ENCODE results near the gene IQCB1. TPM values are rescaled to one million over a fixed set of nuclear protein-coding genes. Genes with fewer than 3 reads are reported as not detected.

Gene IQCB1
- total RNA-seq, 6 experiments from 2014 or later, result 8.4 to 11.9 (median 10.1) TPM

- Mint-ChIP-seq H3K27ac (peak overlapping the region; percentile 72), H3K4me1 (ENCODE audit: low read depth) (peaks cover 40% of the 10 kb centered on the region), H3K9me3 (no peaks in the 10 kb centered on the region), H3K36me3 (ENCODE audit: low read depth) (peaks cover 7% of the 10 kb centered on the region; the same call in 1 of the 2 replicates), H3K4me3 (no peak overlapping the region), H3K27me3 (ENCODE audit: insufficient read depth) (no peaks in the 10 kb centered on the region)
- TF ChIP-seq CTCF (IDR thresholded peaks at IDR 0.05), result no peak
- DNase-seq, result no peak
Observed at GRCh38 chr3:121730940-121731687, 103.7 kb downstream of the IQCB1 start.

GRCh38 chr3:121724130-121724529, 110.7 kb downstream of the IQCB1 start:
- no peak for TF ChIP-seq CTCF (IDR thresholded peaks at IDR 0.05)
- H3K27me3 Mint-ChIP-seq (ENCODE audit: insufficient read depth), result no peaks in the 10 kb centered on the region
- H3K4me1 Mint-ChIP-seq (ENCODE audit: low read depth), result no peaks in the 10 kb centered on the region
- H3K9me3 Mint-ChIP-seq, result no peaks in the 10 kb centered on the region
- H3K27ac Mint-ChIP-seq, result no peak overlapping the region
- H3K36me3 Mint-ChIP-seq (ENCODE audit: low read depth), result peaks cover 53% of the 10 kb centered on the region
- no peak overlapping the region for H3K4me3 Mint-ChIP-seq
- DNase-seq, result no peak

GRCh38 chr3:121723485-121723884, 111.4 kb downstream of the IQCB1 start:
- peaks cover 57% of the 10 kb centered on the region for H3K36me3 Mint-ChIP-seq (ENCODE audit: low read depth)
- no peaks in the 10 kb centered on the region for H3K27me3 Mint-ChIP-seq (ENCODE audit: insufficient read depth)

GRCh38 chr3:121722411-121722810, 112.4 kb downstream of the IQCB1 start:
- Mint-ChIP-seq H3K36me3 (ENCODE audit: low read depth) (peaks cover 63% of the 10 kb centered on the region), H3K27me3 (ENCODE audit: insufficient read depth) (no peaks in the 10 kb centered on the region), H3K27ac (no peak overlapping the region), H3K4me1 (ENCODE audit: low read depth) (no peaks in the 10 kb centered on the region), H3K4me3 (no peak overlapping the region), H3K9me3 (no peaks in the 10 kb centered on the region)
- no peak for TF ChIP-seq CTCF (IDR thresholded peaks at IDR 0.05)
- no peak for DNase-seq

More at GRCh38 chr3:121723485-121723884, 111.4 kb downstream of the IQCB1 start:
- Mint-ChIP-seq H3K27ac (no peak overlapping the region), H3K4me1 (ENCODE audit: low read depth) (no peaks in the 10 kb centered on the region), H3K9me3 (no peaks in the 10 kb centered on the region), H3K4me3 (no peak overlapping the region)
- DNase-seq, result no peak
- TF ChIP-seq CTCF (IDR thresholded peaks at IDR 0.05), result no peak

GRCh38 chr3:121720163-121720562, 114.7 kb downstream of the IQCB1 start:
- H3K36me3 Mint-ChIP-seq (ENCODE audit: low read depth), result peaks cover 58% of the 10 kb centered on the region

More at GRCh38 chr3:121720163-121720562, 114.7 kb downstream of the IQCB1 start:
- no peak overlapping the region for H3K27ac Mint-ChIP-seq
- no peak for TF ChIP-seq CTCF (IDR thresholded peaks at IDR 0.05)
- no peak overlapping the region for H3K4me3 Mint-ChIP-seq
- H3K27me3 Mint-ChIP-seq (ENCODE audit: insufficient read depth), result no peaks in the 10 kb centered on the region
- no peak for DNase-seq
- H3K4me1 Mint-ChIP-seq (ENCODE audit: low read depth), result no peaks in the 10 kb centered on the region
- H3K9me3 Mint-ChIP-seq, result no peaks in the 10 kb centered on the region

Other genes with a start within 250 kb of the IQCB1 start
- gene FBXO40, start 241.7 kb downstream of the IQCB1 start, total RNA-seq (2021; fragmentation: NEBNext Ultra II Directional; extraction: Animal tissue kit (Norgen Biotek cat#: 25700)), result not detected
- 1 to 10 TPM in 5 of 6 experiments, under 1 TPM in 1; 0.47 to 6.6 (median 5.3) TPM for gene HCLS1, start 174.2 kb downstream of the IQCB1 start, total RNA-seq (2021; fragmentation: NEBNext Ultra II Directional; extraction: Animal tissue kit (Norgen Biotek cat#: 25700))
- 10 to 100 TPM; 33.5 to 43.9 (median 37.4) TPM for gene GOLGB1, start 85.3 kb downstream of the IQCB1 start, total RNA-seq (2021; fragmentation: NEBNext Ultra II Directional; extraction: Animal tissue kit (Norgen Biotek cat#: 25700))
- gene EAF2, start 149 bp upstream of the IQCB1 start, total RNA-seq (2021; fragmentation: NEBNext Ultra II Directional; extraction: Animal tissue kit (Norgen Biotek cat#: 25700)), result 1 to 10 TPM; 1.4 to 1.8 (median 1.7) TPM
- under 1 TPM in 5 of 6 experiments, not detected in 1; 0.09 to 0.35 (median 0.14) TPM for gene SLC15A2, start 59.3 kb upstream of the IQCB1 start, total RNA-seq (2021; fragmentation: NEBNext Ultra II Directional; extraction: Animal tissue kit (Norgen Biotek cat#: 25700))
- gene ILDR1, start 187.2 kb upstream of the IQCB1 start, total RNA-seq (2021; fragmentation: NEBNext Ultra II Directional; extraction: Animal tissue kit (Norgen Biotek cat#: 25700)), result not detected
- gene CD86, start 220.3 kb upstream of the IQCB1 start, total RNA-seq (2021; fragmentation: NEBNext Ultra II Directional; extraction: Animal tissue kit (Norgen Biotek cat#: 25700)), result not detected

All from HFFc6 (cell line).